Measurements from ENCODE around the gene PAQR5.
A peak's percentile ranks its signal among the peaks of the same experiment; 100 is the strongest.
"Not testable (repeated sequence)": the region's sequence is repeated elsewhere in the genome, so short reads cannot be mapped to it uniquely, and the experiment has no call there.

Gene PAQR5

GRCh38 chr15:69380100-69380725, 81.5 kb downstream of the PAQR5 start:
- TF ChIP-seq, protein P1, sequence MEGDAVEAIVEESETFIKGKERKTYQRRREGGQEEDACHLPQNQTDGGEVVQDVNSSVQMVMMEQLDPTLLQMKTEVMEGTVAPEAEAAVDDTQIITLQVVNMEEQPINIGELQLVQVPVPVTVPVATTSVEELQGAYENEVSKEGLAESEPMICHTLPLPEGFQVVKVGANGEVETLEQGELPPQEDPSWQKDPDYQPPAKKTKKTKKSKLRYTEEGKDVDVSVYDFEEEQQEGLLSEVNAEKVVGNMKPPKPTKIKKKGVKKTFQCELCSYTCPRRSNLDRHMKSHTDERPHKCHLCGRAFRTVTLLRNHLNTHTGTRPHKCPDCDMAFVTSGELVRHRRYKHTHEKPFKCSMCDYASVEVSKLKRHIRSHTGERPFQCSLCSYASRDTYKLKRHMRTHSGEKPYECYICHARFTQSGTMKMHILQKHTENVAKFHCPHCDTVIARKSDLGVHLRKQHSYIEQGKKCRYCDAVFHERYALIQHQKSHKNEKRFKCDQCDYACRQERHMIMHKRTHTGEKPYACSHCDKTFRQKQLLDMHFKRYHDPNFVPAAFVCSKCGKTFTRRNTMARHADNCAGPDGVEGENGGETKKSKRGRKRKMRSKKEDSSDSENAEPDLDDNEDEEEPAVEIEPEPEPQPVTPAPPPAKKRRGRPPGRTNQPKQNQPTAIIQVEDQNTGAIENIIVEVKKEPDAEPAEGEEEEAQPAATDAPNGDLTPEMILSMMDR (IDR thresholded peaks at IDR 0.05; ENCODE audit: insufficient read depth, low read depth, low read length, missing control alignments) = peak; percentile 36
- no peak overlapping the region for H3K4me3 ChIP-seq (ENCODE audit: low read length)
- DNase-seq (ENCODE audit: low read depth) = peak; percentile 21

- H3K4me3 ChIP-seq (ENCODE audit: low read length) = no peak overlapping the region
- TF ChIP-seq, protein P1 (IDR thresholded peaks at IDR 0.05; ENCODE audit: insufficient read depth, low read depth, low read length, missing control alignments) = no peak
- DNase-seq (ENCODE audit: low read depth) = no peak
Observed at GRCh38 chr15:69380726-69381105, 82.0 kb downstream of the PAQR5 start.

DNA sequence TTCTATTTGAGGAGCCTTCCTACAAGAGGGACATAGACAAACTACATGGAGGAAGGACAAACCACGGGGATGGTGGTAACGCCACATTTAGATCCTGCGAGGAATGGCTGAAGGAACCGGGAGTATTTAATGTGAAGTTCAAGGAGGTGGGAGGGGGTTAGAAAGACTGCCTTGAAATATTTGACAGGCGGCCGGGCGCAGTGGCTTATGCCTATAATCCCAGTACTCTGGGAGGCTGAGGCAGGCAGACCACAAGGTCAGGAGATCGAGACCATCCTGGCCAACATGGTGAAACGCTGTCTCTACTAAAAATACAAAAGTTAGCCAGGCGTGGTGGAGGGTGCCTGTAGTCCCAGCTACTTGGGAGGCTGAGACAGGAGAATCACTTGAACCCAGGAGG, 83.5 kb downstream of the PAQR5 start:
- not testable (repeated sequence) for H3K4me3 ChIP-seq (ENCODE audit: low read length)

DNA sequence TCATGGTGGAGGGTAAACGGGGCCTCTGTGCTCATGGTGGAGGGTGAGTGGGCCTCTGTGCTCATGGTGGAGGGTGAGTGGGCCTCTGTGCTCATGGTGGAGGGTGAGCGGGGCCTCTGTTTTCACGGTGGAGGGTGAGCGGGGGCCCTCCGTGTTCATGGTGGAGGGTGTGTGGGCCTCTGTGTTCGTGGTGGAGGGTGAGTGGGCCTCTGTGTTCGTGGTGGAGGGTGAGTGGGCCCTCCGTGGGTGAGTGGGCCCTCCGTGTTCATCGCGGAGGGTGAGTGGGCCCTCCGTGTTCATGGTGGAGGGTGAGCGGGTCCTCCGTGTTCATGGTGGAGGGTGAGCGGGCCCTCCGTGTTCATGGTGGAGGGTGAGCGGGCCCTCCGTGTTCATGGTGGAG, 85.4 kb downstream of the PAQR5 start:
- not testable (repeated sequence) for DNase-seq (ENCODE audit: low read depth); H3K4me3 ChIP-seq (ENCODE audit: low read length)

More for the DNA sequence above, 83.5 kb downstream of the PAQR5 start:
- DNase-seq (ENCODE audit: low read depth) = not testable (repeated sequence)

GRCh38 chr15:69384626-69385598, 86.2 kb downstream of the PAQR5 start:
- TF ChIP-seq, protein P1 (IDR thresholded peaks at IDR 0.05; ENCODE audit: insufficient read depth, low read depth, low read length, missing control alignments) = no peak
- no peak overlapping the region for H3K4me3 ChIP-seq (ENCODE audit: low read length)
- no peak for DNase-seq (ENCODE audit: low read depth)

- TF ChIP-seq, protein P1 (IDR thresholded peaks at IDR 0.05; ENCODE audit: insufficient read depth, low read depth, low read length, missing control alignments) = no peak
- DNase-seq (ENCODE audit: low read depth) = no peak
- no peak overlapping the region for H3K4me3 ChIP-seq (ENCODE audit: low read length)
Observed at GRCh38 chr15:69385831-69386230, 87.1 kb downstream of the PAQR5 start.

DNA sequence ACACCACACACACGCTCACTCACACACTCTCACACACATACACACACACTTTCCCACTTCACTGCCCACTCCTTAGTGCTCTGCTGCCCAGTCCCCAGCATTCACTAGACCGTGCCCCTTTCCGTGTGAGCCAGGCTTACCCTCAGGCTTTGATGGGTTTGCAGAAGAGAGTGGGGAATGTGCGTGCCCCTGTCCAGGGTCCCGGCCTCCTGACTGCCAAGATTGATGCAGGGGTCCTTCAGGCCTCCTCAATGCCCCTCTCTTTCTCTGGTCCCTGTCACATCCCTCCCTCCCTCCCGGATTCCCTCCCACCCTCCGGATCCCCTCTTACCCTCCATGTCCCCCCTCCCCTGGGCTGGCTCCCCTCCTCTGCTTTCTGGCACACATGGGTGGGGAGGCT, 87.6 kb downstream of the PAQR5 start:
- TF ChIP-seq, protein P1 (IDR thresholded peaks at IDR 0.05; ENCODE audit: insufficient read depth, low read depth, low read length, missing control alignments) = no peak
- no peak for DNase-seq (ENCODE audit: low read depth)
- H3K4me3 ChIP-seq (ENCODE audit: low read length) = no peak overlapping the region

All from epithelial cell of esophagus (primary cell).